Measurements from ENCODE around the gene RARG.

- TF ChIP-seq CTCF (IDR thresholded peaks at IDR 0.05): no peak
- TF ChIP-seq POLR2A (IDR thresholded peaks at IDR 0.05): no peak
- TF ChIP-seq POLR2AphosphoS5 (IDR thresholded peaks at IDR 0.05): no peak
- TF ChIP-seq EP300 (IDR thresholded peaks at IDR 0.05): no peak
Observed at GRCh38 chr12:53276511-53276910, 44.5 kb upstream of the RARG start.
